Mesendoderm (in vitro differentiated cells): ENCODE data around the gene NR2F6.
"Not testable (repeated sequence)": the region's sequence is repeated elsewhere in the genome, so short reads cannot be mapped to it uniquely, and the experiment has no call there.

Source experiments
- DNase-seq: peaks from one replicate; pipeline ENCODE4 v3.0.0; 2013
- H2AK5ac ChIP-seq: 2 replicates; pipeline ENCODE4 v1.6.1; 2013; ENCODE audit warnings: low read length, inconsistent platforms
- H2BK120ac ChIP-seq: 2 replicates; pipeline ENCODE4 v1.6.1; 2013; ENCODE audit warnings: low read depth, mild to moderate bottlenecking, low read length, moderate library complexity, mixed read lengths
- H2BK15ac ChIP-seq: replicated peaks from 2 replicates; pipeline ENCODE4 v1.6.1; 2013; ENCODE audit warnings: low read depth, mild to moderate bottlenecking, moderate library complexity
- H2BK5ac ChIP-seq: 2 replicates; pipeline ENCODE4 v1.6.1; 2013; ENCODE audit warnings: low read length, inconsistent platforms
- H3K18ac ChIP-seq: 2 replicates; pipeline ENCODE4 v1.6.1; 2013; ENCODE audit warnings: mild to moderate bottlenecking, low read length, mixed read lengths
- H3K23ac ChIP-seq: one replicate; pipeline ENCODE4 v1.6.1; 2013; ENCODE audit warnings: low read length
- H3K27ac ChIP-seq: 2 replicates; pipeline ENCODE4 v1.5.1; 2013; ENCODE audit warnings: low read depth, mild to moderate bottlenecking, inconsistent platforms, low read length, moderate library complexity
- H3K27me3 ChIP-seq: 2 replicates; pipeline ENCODE4 v1.6.1; 2013; ENCODE audit warnings: low read length, control low read depth, mild to moderate bottlenecking, inconsistent platforms; ENCODE audit not compliant: insufficient read depth, poor library complexity
- H3K36me3 ChIP-seq: 2 replicates; pipeline ENCODE4 v1.6.1; 2013; ENCODE audit warnings: low read length, inconsistent platforms; ENCODE audit not compliant: control insufficient read depth, insufficient read depth
- H3K4ac ChIP-seq: one replicate; pipeline ENCODE4 v1.6.1; 2013; ENCODE audit warnings: low read depth, mild to moderate bottlenecking, low read length, moderate library complexity
- H3K4me1 ChIP-seq: 2 replicates; pipeline ENCODE4 v1.6.1; 2013; ENCODE audit warnings: low read depth, low read length, inconsistent platforms; ENCODE audit not compliant: control insufficient read depth
- H3K4me2 ChIP-seq: 2 replicates; pipeline ENCODE4 v1.6.1; 2013; ENCODE audit warnings: low read length
- H3K4me3 ChIP-seq: 2 replicates; pipeline ENCODE4 v1.5.1; 2013; ENCODE audit warnings: mild to moderate bottlenecking, low read length
- H3K56ac ChIP-seq: one replicate; pipeline ENCODE4 v1.6.1; 2013; ENCODE audit warnings: low read length
- H3K79me1 ChIP-seq: 2 replicates; pipeline ENCODE4 v1.6.1; 2013; ENCODE audit warnings: low read length, inconsistent platforms
- H3K79me2 ChIP-seq: 2 replicates; pipeline ENCODE4 v1.6.1; 2013; ENCODE audit warnings: mild to moderate bottlenecking, low read length; ENCODE audit not compliant: control insufficient read depth, insufficient read depth
- H3K9ac ChIP-seq: 2 replicates; pipeline ENCODE4 v1.6.1; 2013; ENCODE audit warnings: low read length, inconsistent platforms
- H4K5ac ChIP-seq: one replicate; pipeline ENCODE4 v1.6.1; 2013; ENCODE audit warnings: low read length
- H4K8ac ChIP-seq: one replicate; pipeline ENCODE4 v1.6.1; 2013; ENCODE audit warnings: low read depth, mild to moderate bottlenecking, control low read depth, low read length, moderate library complexity
- WGBS: extraction: QIAGEN DNeasy Blood & Tissue Kit; methylation state at CpG from one replicate; pipeline ENCODE4 v1.1.7; 2013; ENCODE audit warnings: low lambda C conversion rate, missing lambda C conversion rate; ENCODE audit not compliant: insufficient coverage; ENCODE audit errors: extremely low coverage; 5-methylcytosine and 5-hydroxymethylcytosine counted together

Gene NR2F6

GRCh38 chr19:17196610-17197009 lies 49.1 kb downstream of the NR2F6 start:
- Histone ChIP-seq H3K4me2 (no peak overlapping the region), H3K4me1 (no peaks in the 10 kb centered on the region), H4K8ac (no peak overlapping the region), H3K4ac (no peak overlapping the region), H3K18ac (no peak overlapping the region), H3K9ac (no peak overlapping the region), H3K36me3 (peaks cover 8% of the 10 kb centered on the region), H3K4me3 (no peak overlapping the region), H3K79me1 (no peaks in the 10 kb centered on the region), H3K56ac (no peak overlapping the region), H2BK15ac (no peak overlapping the region), H3K27ac (no peak overlapping the region), H4K5ac (no peak overlapping the region), H3K23ac (no peak overlapping the region), H2BK5ac (no peak overlapping the region), H3K79me2 (no peaks in the 10 kb centered on the region), H3K27me3 (no peaks in the 10 kb centered on the region), H2BK120ac (no peak overlapping the region), H2AK5ac (no peak overlapping the region)
- no peak for DNase-seq
- 100% methylated on average over 2 of the region's 7 CpGs for WGBS

GRCh38 chr19:17195106-17195505 lies 50.6 kb downstream of the NR2F6 start:
- peaks cover 5% of the 10 kb centered on the region for H3K36me3 ChIP-seq
- no peak for DNase-seq
- no CpG with 5 or more reads among the region's 23 CpGs for WGBS

GRCh38 chr19:17194608-17195007 lies 51.1 kb downstream of the NR2F6 start:
- no peaks in the 10 kb centered on the region for H3K79me2 ChIP-seq
- no peaks in the 10 kb centered on the region for H3K79me1 ChIP-seq
- no peak for DNase-seq
- no peak overlapping the region for H3K18ac ChIP-seq
- H2AK5ac ChIP-seq, result no peak overlapping the region
- no peaks in the 10 kb centered on the region for H3K4me1 ChIP-seq
- H3K4me3 ChIP-seq, result no peak overlapping the region
- no peak overlapping the region for H2BK120ac ChIP-seq
- no peak overlapping the region for H3K9ac ChIP-seq
- H3K27ac ChIP-seq, result no peak overlapping the region
- H3K27me3 ChIP-seq, result no peaks in the 10 kb centered on the region
- no peak overlapping the region for H4K8ac ChIP-seq
- H3K56ac ChIP-seq, result no peak overlapping the region
- H4K5ac ChIP-seq, result no peak overlapping the region
- no peak overlapping the region for H3K23ac ChIP-seq
- no peak overlapping the region for H2BK5ac ChIP-seq
- H2BK15ac ChIP-seq, result no peak overlapping the region
- H3K4me2 ChIP-seq, result no peak overlapping the region
- H3K36me3 ChIP-seq, result peaks cover 5% of the 10 kb centered on the region
- H3K4ac ChIP-seq, result no peak overlapping the region
- no CpG with 5 or more reads among the region's 16 CpGs for WGBS

More at GRCh38 chr19:17195106-17195505, 50.6 kb downstream of the NR2F6 start:
- Histone ChIP-seq H4K8ac (no peak overlapping the region), H2BK120ac (no peak overlapping the region), H2BK5ac (no peak overlapping the region), H2BK15ac (no peak overlapping the region), H3K18ac (no peak overlapping the region), H3K4ac (no peak overlapping the region), H3K9ac (no peak overlapping the region), H3K79me2 (no peaks in the 10 kb centered on the region), H2AK5ac (no peak overlapping the region), H3K23ac (no peak overlapping the region), H3K4me3 (no peak overlapping the region), H3K27ac (no peak overlapping the region), H3K4me2 (no peak overlapping the region), H3K4me1 (no peaks in the 10 kb centered on the region), H3K56ac (no peak overlapping the region), H4K5ac (no peak overlapping the region), H3K79me1 (no peaks in the 10 kb centered on the region), H3K27me3 (no peaks in the 10 kb centered on the region)

GRCh38 chr19:17192751-17193150 lies 53.0 kb downstream of the NR2F6 start:
- Histone ChIP-seq H3K36me3 (peaks cover 7% of the 10 kb centered on the region), H4K8ac (no peak overlapping the region), H2BK120ac (no peak overlapping the region), H3K23ac (no peak overlapping the region), H3K9ac (no peak overlapping the region), H2BK15ac (no peak overlapping the region), H3K4me1 (no peaks in the 10 kb centered on the region), H2BK5ac (no peak overlapping the region), H3K79me2 (no peaks in the 10 kb centered on the region), H3K4ac (no peak overlapping the region), H3K56ac (no peak overlapping the region), H3K4me3 (no peak overlapping the region), H3K79me1 (no peaks in the 10 kb centered on the region), H3K4me2 (no peak overlapping the region), H3K27ac (no peak overlapping the region), H3K27me3 (no peaks in the 10 kb centered on the region), H3K18ac (no peak overlapping the region), H2AK5ac (no peak overlapping the region), H4K5ac (no peak overlapping the region)
- no CpG with 5 or more reads among the region's 26 CpGs for WGBS
- no peak for DNase-seq

- not testable (repeated sequence) for H3K36me3 ChIP-seq, H3K56ac ChIP-seq, H3K4me1 ChIP-seq, H3K4me3 ChIP-seq, H2AK5ac ChIP-seq, H3K23ac ChIP-seq, H3K79me1 ChIP-seq, H3K27ac ChIP-seq, H3K27me3 ChIP-seq, H3K4ac ChIP-seq, H4K5ac ChIP-seq, H3K4me2 ChIP-seq, H3K79me2 ChIP-seq, H4K8ac ChIP-seq, H3K18ac ChIP-seq, H3K9ac ChIP-seq, H2BK15ac ChIP-seq, H2BK5ac ChIP-seq, H2BK120ac ChIP-seq, DNase-seq
- no CpG with 5 or more reads among the region's 6 CpGs for WGBS
These were observed 54.0 kb downstream of the NR2F6 start for GRCh38 chr19:17191736-17192135.

- WGBS, result no CpG with 5 or more reads among the region's 8 CpGs
- no peaks in the 10 kb centered on the region for H3K79me2 ChIP-seq
These were observed 60.1 kb downstream of the NR2F6 start for GRCh38 chr19:17185590-17185989.

More at GRCh38 chr19:17185590-17185989, 60.1 kb downstream of the NR2F6 start:
- H2BK15ac ChIP-seq, result no peak overlapping the region
- H2BK5ac ChIP-seq, result no peak overlapping the region
- no peak overlapping the region for H3K27ac ChIP-seq
- H3K79me1 ChIP-seq, result no peaks in the 10 kb centered on the region
- no peak overlapping the region for H2AK5ac ChIP-seq
- H3K36me3 ChIP-seq, result peaks cover 6% of the 10 kb centered on the region
- no peak overlapping the region for H4K8ac ChIP-seq
- no peak overlapping the region for H3K56ac ChIP-seq
- H4K5ac ChIP-seq, result no peak overlapping the region
- H3K4me1 ChIP-seq, result no peaks in the 10 kb centered on the region
- H3K23ac ChIP-seq, result no peak overlapping the region
- no peak overlapping the region for H3K9ac ChIP-seq
- no peak overlapping the region for H3K4me3 ChIP-seq
- no peak overlapping the region for H3K4ac ChIP-seq
- no peak overlapping the region for H2BK120ac ChIP-seq
- H3K27me3 ChIP-seq, result no peaks in the 10 kb centered on the region
- H3K4me2 ChIP-seq, result no peak overlapping the region
- DNase-seq, result no peak
- no peak overlapping the region for H3K18ac ChIP-seq
